HepG2 (cell line): ENCODE results near the gene TEF.

ENCODE experiments used
- HNRNPL ChIP-seq: fragments of 200-400 bp; formaldehyde crosslinking; IDR thresholded peaks from 2 replicates; pipeline ENCODE4 v1.6.1; 2017; ENCODE audit warnings: mild to moderate bottlenecking, low read depth, low read length
- MEIS2 ChIP-seq: sonication (generic); formaldehyde crosslinking; IDR thresholded peaks from 2 replicates; pipeline ENCODE4 v1.9.0; 2021; ENCODE audit warnings: mild to moderate bottlenecking, missing genetic modification reagents
- RXRA ChIP-seq: sonication (generic); formaldehyde crosslinking; IDR thresholded peaks from 2 replicates; pipeline ENCODE4 v1.5.1; 2020; ENCODE audit warnings: missing genetic modification reagents
- ZNF101 ChIP-seq: sonication (generic); formaldehyde crosslinking; IDR thresholded peaks from 2 replicates; pipeline ENCODE4 v1.4.0; 2020; ENCODE audit warnings: mild to moderate bottlenecking, low read depth, missing genetic modification reagents, borderline replicate concordance
- TF ChIP-seq, protein P1 (sequence below): IDR thresholded peaks from 2 replicates; pipeline ENCODE4 v1.6.1; 2012; ENCODE audit warnings: low read length, improper control_type of control experiment

GRCh38 chr22:41408665-41409064, 26.9 kb downstream of the TEF start:
- no peak for TF ChIP-seq HNRNPL
- TF ChIP-seq, protein P1, sequence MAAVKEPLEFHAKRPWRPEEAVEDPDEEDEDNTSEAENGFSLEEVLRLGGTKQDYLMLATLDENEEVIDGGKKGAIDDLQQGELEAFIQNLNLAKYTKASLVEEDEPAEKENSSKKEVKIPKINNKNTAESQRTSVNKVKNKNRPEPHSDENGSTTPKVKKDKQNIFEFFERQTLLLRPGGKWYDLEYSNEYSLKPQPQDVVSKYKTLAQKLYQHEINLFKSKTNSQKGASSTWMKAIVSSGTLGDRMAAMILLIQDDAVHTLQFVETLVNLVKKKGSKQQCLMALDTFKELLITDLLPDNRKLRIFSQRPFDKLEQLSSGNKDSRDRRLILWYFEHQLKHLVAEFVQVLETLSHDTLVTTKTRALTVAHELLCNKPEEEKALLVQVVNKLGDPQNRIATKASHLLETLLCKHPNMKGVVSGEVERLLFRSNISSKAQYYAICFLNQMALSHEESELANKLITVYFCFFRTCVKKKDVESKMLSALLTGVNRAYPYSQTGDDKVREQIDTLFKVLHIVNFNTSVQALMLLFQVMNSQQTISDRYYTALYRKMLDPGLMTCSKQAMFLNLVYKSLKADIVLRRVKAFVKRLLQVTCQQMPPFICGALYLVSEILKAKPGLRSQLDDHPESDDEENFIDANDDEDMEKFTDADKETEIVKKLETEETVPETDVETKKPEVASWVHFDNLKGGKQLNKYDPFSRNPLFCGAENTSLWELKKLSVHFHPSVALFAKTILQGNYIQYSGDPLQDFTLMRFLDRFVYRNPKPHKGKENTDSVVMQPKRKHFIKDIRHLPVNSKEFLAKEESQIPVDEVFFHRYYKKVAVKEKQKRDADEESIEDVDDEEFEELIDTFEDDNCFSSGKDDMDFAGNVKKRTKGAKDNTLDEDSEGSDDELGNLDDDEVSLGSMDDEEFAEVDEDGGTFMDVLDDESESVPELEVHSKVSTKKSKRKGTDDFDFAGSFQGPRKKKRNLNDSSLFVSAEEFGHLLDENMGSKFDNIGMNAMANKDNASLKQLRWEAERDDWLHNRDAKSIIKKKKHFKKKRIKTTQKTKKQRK: no peak
- no peak for TF ChIP-seq RXRA (CRISPR knock-in tag)
- no peak for TF ChIP-seq MEIS2 (CRISPR knock-in tag)
- TF ChIP-seq ZNF101 (CRISPR knock-in tag): no peak
